RWPE2 (cell line): ENCODE results near the gene VPS39.

Experiments
- ATAC-seq: fragments of 200-7000 bp; cut with Tn5 transposase; 3 replicates; pipeline ENCODE4 v1.9.1; 2021; ENCODE audit warnings: low read depth
- DNase-seq: peaks from one replicate; pipeline ENCODE4 v3.0.0-alpha.2; 2020; ENCODE audit warnings: low spot score
- H3K27ac ChIP-seq: fragments of 450-650 bp; 2 replicates; pipeline ENCODE4 v1.5.1; 2017; ENCODE audit warnings: mild to moderate bottlenecking; ENCODE audit not compliant: poor library complexity, severe bottlenecking
- H3K27me3 ChIP-seq: fragments of 250-450 bp; sonication (Bioruptor Pico); 2 replicates; pipeline ENCODE4 v1.5.1; 2021; ENCODE audit warnings: mild to moderate bottlenecking, moderate library complexity; ENCODE audit not compliant: insufficient read depth, poor library complexity, severe bottlenecking
- H3K36me3 ChIP-seq: fragments of 250-450 bp; sonication (Bioruptor Pico); 2 replicates; pipeline ENCODE4 v1.5.1; 2020; ENCODE audit warnings: low read depth, mild to moderate bottlenecking, moderate library complexity
- H3K4me1 ChIP-seq: fragments of 250-450 bp; sonication (Bioruptor Pico); 2 replicates; pipeline ENCODE4 v1.5.1; 2021; ENCODE audit warnings: mild to moderate bottlenecking, moderate library complexity; ENCODE audit not compliant: insufficient read depth, poor library complexity, severe bottlenecking
- H3K4me3 ChIP-seq: fragments of 250-450 bp; sonication (Bioruptor Pico); 2 replicates; pipeline ENCODE4 v1.5.1; 2021; ENCODE audit warnings: mild to moderate bottlenecking, moderate library complexity; ENCODE audit not compliant: severe bottlenecking
- H3K9me3 ChIP-seq: fragments of 250-450 bp; sonication (Bioruptor Pico); 2 replicates; pipeline ENCODE4 v1.5.1; 2021; ENCODE audit warnings: mild to moderate bottlenecking, moderate library complexity; ENCODE audit not compliant: severe bottlenecking
- CTCF ChIP-seq: fragments of 450-650 bp; IDR thresholded peaks from one replicate; pipeline ENCODE4 v1.5.1; 2017; ENCODE audit warnings: mild to moderate bottlenecking, moderate library complexity; ENCODE audit not compliant: poor library complexity, severe bottlenecking

Gene VPS39

GRCh38 chr15:42128476-42128875, 79.6 kb downstream of the VPS39 start:
- no peaks in the 10 kb centered on the region for H3K4me1 ChIP-seq
- ATAC-seq (no peak), DNase-seq (no peak)
- no peak for TF ChIP-seq CTCF
- H3K9me3 ChIP-seq, result no peaks in the 10 kb centered on the region
- H3K27me3 ChIP-seq, result no peaks in the 10 kb centered on the region
- no peak overlapping the region for H3K27ac ChIP-seq
- no peak overlapping the region for H3K4me3 ChIP-seq
- no peaks in the 10 kb centered on the region for H3K36me3 ChIP-seq

GRCh38 chr15:42123546-42123945, 84.6 kb downstream of the VPS39 start:
- Histone ChIP-seq H3K9me3 (no peaks in the 10 kb centered on the region), H3K4me3 (no peak overlapping the region), H3K27me3 (no peaks in the 10 kb centered on the region), H3K36me3 (no peaks in the 10 kb centered on the region), H3K4me1 (no peaks in the 10 kb centered on the region), H3K27ac (no peak overlapping the region)
- ATAC-seq (no peak), DNase-seq (no peak)
- no peak for TF ChIP-seq CTCF

DNA sequence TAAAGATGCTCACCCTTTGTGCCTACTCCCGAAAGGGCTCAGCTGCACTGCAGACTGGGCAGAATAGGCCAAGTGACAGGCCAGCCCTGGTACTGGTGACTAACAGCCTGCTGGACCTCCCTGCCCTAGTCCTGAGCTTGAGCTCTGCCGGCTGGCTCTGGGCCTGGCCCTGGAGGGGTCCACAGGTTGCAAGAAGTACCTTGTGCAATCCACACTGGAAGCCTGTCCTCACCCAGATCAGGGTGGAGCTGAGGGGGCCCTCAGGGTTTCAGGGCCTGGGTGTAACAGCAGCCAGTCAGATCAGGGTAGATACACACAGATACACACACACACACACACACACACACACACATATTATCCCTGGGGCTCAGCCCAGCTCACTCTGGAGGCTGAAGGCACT, 86.4 kb downstream of the VPS39 start:
- ATAC-seq, result peak; percentile 57
- DNase-seq, result no peak
- Histone ChIP-seq H3K4me1 (no peaks in the 10 kb centered on the region), H3K27ac (no peak overlapping the region), H3K36me3 (no peaks in the 10 kb centered on the region), H3K27me3 (no peaks in the 10 kb centered on the region), H3K9me3 (no peaks in the 10 kb centered on the region), H3K4me3 (no peak overlapping the region)
- no peak for TF ChIP-seq CTCF

DNA sequence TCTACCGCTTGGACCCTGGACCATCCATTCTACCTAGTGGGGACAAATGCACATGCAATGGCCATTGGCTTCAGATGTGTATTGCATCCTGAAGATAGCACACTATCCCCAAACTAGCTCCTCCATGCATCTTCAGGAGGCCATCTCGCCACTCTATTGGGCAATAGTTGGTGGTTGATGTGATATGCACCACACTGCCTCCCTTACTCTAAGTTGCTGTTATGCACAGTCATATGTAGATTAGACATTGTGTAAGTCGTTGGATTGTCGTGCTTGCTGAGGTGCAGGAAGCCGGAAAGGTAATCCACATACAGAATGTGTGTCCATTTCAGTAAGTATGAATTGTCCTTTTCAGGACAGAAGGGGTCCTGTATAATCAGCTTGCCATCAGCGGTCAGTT, 87.1 kb downstream of the VPS39 start:
- TF ChIP-seq CTCF, result no peak
- Histone ChIP-seq H3K27me3 (no peaks in the 10 kb centered on the region), H3K4me1 (no peaks in the 10 kb centered on the region), H3K9me3 (no peaks in the 10 kb centered on the region), H3K36me3 (no peaks in the 10 kb centered on the region), H3K27ac (no peak overlapping the region), H3K4me3 (no peak overlapping the region)
- no peak for ATAC-seq
- DNase-seq, result no peak

- ATAC-seq (no peak), DNase-seq (no peak)
- no peak for TF ChIP-seq CTCF
- Histone ChIP-seq H3K36me3 (no peaks in the 10 kb centered on the region), H3K4me3 (no peak overlapping the region), H3K4me1 (no peaks in the 10 kb centered on the region), H3K27me3 (no peaks in the 10 kb centered on the region), H3K9me3 (no peaks in the 10 kb centered on the region), H3K27ac (no peak overlapping the region)
These were observed 87.8 kb downstream of the VPS39 start for GRCh38 chr15:42120285-42120684.
